ENCODE data around the gene AMD1.
"Not testable (repeated sequence)": the region's sequence is repeated elsewhere in the genome, so short reads cannot be mapped to it uniquely, and the experiment has no call there.

AMD1 gene

DNA sequence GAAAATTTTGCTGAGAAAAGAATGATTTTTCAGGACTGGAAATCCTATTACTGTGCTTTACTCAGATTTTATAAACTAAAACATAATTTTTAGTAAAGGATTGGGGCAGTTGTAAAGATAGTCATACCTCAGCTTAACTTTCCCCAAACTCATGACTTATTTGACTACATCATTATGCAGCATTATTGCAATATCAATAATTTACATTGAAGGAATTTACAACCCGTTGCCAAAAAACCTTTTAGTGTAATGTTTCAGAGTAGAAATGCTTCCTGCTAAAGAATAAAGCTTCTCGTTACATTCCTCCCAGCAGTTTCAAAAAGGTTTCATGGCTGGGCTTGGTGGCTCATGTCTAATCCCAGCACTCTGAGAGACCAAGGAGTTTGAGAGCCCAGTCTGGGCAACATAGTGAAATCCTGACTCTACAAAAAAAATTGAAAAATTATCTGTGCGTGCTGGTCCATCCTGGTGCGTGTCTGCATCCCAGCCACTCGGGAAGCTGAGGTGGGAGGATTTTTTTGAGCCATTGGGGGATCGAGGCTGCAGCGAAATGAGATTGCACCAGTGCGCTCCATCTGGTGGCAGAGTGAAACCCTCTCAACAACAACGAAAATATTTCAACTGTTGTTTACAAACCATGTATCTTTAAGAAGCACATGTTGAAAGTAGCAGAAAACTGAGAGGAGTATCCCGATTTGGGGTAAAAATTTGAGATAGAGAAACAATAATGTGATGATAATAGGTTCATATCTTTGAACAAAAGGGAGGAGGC is 4.4 kb downstream of the AMD1 start:
- DNase-seq (ENCODE audit: low spot score) = peak; percentile 64

DNA sequence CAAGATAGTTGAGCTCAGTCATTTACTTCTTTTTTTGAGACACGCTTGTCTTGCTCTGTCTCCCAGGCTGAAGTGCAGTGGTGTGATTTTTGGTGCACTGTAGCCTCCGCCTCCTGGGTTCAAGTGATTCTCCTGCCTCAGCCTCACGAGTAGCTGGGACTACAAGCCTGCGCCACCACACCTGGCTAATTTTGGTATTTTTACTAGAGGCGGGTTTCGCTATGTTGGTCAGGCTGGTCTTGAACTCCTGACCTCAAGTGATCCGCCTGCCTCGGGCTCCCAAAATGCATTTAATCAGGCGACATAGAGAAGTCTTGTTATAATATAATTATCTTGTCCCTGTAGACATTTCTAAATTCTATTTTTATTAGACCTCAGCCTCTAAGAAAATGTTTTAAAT is 6.1 kb downstream of the AMD1 start:
- DNase-seq (ENCODE audit: low spot score) = no peak

DNA sequence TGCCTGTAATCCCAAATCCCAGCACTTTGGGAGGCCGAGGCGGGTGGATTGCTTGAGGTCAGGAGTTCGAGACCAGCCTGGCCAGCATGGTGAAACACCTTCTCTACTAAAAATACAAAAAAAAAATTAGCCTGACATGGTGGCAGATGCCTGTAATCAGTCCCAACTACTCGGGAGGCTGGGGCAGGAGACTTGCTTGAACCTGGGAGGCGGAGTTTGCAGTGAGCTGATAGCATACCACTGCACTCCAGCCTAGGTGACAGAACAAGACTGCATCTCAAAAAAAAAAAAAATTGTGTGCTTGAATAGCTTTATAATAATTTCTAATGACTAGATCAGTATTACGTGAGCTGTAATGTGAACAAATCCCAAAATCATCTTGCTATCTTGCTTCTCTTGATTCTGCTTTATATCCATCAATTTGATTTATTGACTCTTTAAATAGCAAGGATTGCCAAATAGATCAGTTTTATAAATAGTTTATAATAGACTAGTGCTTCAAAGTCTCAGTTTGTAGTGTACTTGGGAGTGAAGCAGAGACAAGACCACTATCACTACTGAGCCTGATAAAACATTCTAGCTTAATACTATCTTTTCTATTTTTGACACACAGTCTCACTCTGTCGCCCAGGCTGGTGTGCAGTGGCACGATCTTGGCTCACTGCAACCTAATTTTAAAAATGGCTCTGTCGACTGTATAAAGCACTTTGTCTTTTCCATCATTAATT is 7.1 kb downstream of the AMD1 start:
- no peak for DNase-seq (ENCODE audit: low spot score)

DNA sequence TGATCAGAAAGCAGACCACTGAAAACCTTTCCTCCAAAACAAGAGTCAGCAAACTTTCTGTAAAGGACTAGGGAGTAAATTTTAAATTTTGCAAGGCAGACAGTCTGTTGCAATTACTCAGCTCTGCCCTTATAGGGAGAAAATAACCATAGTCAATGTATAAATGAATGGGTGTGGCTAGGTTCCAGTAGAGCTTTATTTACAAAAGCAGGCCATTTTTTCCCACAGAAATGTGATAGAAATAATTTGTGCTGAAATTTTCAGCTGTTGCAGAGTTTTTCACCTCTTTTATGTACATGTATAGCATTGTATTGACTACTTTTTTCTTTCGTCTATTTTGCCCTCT is 7.7 kb downstream of the AMD1 start:
- DNase-seq (ENCODE audit: low spot score) = no peak

DNA sequence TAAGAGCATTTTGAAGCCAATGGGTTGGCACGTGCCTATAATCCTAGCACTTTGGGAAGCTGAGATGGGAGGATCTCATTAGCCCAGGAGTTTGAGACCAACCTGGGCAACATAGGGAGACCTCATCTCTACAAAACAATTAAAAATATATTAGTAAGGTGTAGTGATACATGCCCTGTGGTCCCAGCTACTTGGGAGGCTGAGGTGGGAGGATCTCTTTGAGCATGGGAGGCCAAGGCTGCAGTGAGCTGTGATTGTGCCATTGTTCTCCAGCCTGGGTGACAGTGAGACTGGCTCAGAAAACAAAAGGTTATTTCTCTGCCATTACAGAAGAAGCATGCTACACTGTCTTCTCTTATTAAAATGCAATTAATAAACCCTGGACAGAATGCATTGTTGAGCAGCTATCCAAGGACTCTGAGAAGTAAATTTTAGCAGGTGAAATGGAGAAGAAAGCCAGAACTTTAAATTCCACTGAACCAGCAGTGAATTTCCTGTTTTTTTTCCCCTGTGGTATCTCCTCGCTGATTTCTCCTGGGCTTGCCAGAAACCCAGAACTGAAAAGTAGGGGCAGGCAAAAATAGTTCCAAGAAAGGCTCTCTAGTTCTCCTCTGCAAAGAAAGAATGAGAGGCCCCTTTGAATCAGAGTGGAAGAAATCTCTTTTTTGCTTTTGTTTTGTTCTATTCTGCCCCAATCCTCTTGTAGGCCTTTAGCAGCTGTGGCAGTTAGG is 8.4 kb downstream of the AMD1 start:
- DNase-seq (ENCODE audit: low spot score) = no peak

DNA sequence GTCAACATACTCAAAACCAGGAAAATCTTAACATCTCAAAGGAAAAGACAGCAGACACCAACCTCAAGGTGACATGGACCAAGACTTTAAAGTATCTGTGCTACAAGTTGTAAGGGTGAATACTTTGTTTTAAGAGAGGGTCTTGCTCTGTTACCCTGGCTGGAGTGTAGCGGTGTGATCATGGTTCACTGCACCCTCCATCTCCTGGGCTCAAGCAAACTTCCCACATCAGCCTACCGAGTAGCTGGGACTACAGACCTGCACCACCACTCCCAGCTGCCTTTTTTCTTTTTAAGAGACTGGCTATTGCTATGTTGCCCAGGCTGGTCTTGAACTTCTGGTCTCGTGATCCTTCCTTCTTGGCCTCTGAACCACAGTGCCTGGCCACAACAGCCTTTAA is 9.7 kb downstream of the AMD1 start:
- DNase-seq (ENCODE audit: low spot score) = no peak

DNA sequence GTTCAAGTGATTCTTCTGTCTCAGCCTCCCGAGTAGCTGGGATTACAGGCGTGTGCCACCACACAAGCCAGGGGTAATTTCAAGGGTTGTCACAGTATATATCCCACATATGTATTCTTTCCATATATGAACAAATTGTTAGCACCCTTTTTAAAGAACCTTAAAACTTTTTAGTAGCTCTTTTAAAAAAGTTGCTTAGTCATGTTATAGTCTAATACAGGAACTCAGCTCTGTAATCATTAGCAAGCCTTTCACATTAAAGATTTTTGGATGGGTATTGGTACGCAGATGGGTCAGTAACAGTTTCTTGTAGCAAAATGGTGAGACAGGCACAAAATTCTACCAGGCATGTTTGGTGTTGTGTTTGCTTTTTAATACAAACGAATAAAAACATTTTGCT is 10.9 kb downstream of the AMD1 start:
- DNase-seq (ENCODE audit: low spot score) = no peak

DNA sequence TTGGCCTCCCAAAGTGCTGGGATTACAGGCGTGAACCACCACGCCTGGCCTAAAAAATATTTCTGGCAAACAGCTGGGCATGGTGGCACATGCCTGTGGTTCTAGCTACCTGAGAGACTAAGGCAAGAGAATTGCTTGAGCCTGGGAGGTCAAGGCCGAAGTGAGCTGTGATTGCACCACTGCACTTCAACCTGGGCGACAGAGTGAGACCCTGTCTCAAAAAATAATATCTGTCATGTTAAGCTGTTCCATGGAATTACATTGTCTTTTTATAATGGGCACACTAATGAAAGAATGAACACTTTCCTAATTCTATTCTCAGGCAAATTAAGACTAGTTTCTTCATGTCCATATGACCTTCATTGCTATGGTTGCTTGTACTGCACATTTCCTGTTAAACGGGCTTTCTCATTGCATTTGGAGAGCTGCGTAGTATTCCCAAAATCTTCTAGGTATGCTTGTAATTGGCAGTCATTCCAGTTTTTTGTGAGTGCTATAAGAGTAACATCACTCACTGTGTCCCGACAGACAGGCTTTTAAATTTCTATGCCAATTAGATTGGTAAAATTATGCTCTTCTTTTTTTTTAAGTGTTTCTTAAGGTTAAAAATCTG is 12.1 kb downstream of the AMD1 start:
- no peak for DNase-seq (ENCODE audit: low spot score)

DNA sequence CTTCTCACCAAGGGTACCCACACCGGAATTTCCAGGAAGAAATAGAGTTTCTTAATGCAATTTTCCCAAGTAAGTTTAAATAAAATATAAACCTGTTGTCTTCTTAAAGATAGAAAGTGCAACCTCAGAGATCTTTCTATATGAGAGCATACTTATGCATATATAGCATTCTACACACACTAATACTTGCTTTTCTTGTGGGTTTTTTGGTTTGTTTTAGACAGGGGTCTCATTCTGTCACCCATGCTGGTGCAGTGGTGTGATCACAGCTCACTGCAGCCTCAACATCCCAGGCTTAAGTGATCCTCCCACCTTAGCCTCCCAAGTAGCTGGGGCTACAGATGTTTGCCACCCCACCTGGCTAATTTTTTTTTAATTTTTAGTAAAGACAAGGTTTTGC is 15.7 kb downstream of the AMD1 start:
- no peak for DNase-seq (ENCODE audit: low spot score)

DNA sequence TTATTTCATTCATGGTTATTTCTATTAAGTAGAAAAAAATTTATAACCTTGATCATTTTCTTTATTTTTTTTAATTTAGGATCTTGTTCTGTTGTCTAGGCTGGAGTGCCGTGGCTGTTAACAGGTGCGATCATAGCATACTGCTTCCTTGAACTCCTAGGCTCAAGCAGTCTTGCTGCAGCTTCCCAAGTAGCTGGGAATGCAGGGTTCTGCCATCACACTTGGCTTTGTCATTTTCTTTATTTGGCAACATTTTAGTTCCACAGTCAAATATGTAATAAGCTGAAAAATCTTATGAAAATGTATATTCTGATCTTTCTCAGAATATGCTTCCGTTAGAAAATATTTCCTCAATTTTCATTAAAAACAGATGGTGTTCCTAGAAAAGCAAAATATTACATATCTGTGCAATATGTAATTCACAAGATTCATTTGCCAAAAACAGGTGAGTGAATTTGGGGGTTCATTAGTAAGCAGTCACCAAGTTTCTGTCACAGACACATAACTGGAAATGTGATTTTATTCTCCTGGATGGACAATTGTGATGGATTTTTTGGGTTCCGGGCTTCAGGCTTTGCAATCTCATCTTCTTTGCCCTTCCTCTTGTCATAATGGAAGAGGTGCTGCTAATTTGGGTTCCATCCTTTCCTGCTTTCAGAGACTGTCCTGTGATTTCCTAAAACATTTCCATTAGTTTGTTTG is 21.5 kb downstream of the AMD1 start:
- DNase-seq (ENCODE audit: low spot score) = no peak

DNA sequence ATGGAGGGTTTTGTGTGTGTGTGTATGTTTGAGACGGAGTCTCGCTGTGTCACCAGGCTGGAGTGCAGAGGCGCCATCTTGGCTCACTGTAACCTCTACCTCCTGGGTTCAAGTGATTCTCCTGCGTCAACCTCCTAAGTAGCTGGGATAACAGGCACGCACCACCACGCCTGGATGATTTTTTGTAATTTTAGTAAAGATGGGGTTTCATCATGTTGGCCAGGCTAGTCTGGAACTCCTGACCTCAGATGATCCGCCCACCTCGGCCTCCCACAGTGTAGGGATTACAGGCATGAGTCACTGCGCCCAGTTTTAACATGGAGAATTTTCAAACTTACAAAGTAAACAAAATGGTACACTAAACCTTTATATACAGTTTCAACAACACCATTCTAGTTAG is 22.8 kb downstream of the AMD1 start:
- DNase-seq (ENCODE audit: low spot score) = no peak

DNA sequence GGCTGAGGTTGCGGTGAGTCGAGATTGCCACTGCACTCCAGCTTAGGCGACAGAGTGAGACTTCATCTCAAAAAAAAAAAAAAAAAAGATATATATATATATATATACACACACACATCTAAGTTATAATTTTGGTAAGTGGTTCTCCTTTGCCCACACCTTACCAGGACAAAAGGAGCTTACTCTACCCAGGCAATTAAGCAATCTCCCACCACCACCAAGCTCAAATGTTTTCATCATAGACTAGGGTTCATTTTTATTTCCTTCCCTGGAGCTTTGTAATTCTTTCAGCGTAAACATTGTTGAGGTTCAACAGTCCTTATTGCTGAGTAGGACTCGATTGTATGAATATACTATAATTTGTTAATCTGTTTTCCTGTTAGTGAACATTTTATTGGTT is 23.5 kb downstream of the AMD1 start:
- DNase-seq (ENCODE audit: low spot score) = no peak

DNA sequence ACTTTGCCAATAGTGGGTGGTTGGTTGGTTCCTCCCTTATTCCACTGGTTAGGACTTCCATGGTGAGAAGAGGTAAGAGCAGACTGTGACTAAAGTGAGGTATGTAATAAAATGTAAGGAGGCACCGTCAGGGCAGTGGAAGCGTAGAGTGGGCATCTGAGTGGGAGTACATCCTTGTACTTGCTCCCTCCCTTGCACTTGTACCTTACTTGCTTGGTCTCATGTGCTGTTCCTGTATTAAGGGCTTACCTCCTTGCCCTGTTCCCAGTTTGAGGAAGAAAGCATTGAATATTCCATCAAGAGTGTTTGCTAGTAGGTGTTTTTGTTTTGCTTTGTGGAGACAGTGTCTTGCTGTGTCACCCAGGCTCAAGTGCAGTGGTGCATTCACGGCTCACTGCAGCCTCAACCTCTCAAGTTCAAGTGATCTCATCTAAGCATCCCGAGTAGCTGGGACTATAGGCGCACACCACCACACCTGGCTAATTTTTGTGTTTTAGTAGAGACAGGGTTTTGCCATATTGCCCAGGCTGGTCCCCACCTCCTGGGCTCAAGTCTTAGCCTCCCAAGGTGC is 25.5 kb downstream of the AMD1 start:
- DNase-seq (ENCODE audit: low spot score) = no peak

DNA sequence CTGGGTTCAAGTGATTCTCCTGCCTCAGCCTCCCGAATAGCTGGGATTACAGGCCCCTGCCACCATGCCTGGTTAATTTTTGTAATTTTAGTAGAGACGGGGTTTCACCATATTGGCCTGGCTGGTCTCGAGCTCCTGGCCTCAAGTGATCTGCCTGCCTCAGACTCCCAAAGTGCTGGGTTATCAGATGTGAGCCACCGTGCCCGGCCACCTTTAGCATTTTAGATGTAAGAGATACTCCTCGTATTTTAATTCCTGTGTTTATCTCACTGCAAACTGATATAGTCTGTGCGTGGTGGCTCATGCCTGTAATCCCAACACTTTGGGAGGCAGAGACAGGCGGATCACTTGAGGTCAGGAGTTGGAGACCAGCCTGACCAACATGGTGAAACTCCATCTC is 27.0 kb downstream of the AMD1 start:
- DNase-seq (ENCODE audit: low spot score) = not testable (repeated sequence)

DNA sequence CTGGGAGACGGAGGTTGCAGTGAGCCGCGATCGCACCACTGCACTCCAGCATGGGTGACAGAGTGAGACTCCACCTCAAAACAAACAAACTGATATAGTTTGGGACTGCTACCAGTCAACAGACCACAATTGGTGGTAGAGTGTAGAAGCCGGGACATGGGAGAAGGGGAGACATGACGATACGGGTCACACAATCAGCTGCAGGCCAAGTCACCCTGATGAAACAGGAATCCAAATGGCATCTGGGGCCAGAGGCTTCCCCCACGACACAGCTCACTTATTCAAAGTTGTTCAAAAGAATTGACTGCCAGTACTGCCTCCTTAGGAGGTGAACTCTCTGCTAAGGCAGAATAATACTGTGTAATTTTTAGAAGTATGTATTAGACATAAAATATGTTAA is 27.5 kb downstream of the AMD1 start:
- DNase-seq (ENCODE audit: low spot score) = no peak

DNA sequence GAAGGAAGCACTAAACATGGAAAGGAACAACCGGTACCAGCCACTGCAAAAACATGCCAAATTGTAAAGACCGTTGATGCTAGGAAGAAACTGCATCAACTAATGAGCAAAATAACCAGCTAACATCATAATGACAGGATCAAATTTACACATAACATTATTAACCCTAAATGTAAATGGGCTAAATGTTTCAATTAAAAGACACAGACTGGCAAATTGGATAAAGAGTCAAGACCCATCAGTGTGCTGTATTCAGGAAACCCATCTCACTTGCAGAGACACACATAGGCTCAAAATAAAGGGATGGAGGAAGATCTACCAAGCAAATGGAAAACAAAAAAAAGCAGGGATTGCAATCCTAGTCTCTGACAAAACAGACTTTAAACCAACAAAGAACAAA is 31.7 kb downstream of the AMD1 start:
- DNase-seq (ENCODE audit: low spot score) = not testable (repeated sequence)

DNA sequence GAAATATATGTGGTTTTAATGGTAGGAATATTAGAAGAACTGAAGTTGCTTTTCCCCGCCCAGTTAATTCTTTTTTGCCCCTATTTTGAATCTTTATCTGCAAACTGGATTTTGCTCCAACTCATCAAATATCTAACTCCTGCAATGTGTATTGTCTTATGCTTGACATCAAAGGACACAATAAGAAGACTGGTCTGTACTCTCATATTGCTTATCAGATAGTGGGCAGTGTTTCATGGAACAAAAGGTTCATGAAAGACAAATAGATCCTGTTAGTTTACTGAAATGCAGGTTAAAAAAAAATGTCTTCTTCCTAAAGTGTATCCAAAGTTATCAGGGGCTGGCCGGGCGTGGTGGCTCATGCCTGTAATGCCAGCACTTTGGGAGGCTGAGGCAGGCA is 56.2 kb downstream of the AMD1 start:
- DNase-seq (ENCODE audit: low spot score) = no peak

DNA sequence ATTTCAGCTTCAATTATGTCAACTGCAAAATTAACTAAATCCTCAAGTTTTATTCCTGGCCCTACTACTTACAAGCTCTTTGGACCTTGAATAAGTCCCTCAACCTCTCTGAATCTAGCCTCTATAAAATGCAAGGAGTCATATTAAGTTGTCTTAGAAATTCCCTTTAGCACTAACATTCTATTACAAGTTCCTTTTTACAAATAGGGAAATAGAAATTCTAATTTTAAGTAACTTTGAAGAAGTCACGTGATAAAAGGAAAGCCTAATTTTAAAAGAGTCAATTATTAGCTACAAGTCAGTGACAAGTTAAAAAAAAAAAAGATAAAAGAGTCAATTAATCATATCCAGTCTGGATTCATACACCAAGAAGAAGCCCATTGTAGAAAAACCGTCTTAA is 59.3 kb downstream of the AMD1 start:
- no peak for DNase-seq (ENCODE audit: low spot score)

DNA sequence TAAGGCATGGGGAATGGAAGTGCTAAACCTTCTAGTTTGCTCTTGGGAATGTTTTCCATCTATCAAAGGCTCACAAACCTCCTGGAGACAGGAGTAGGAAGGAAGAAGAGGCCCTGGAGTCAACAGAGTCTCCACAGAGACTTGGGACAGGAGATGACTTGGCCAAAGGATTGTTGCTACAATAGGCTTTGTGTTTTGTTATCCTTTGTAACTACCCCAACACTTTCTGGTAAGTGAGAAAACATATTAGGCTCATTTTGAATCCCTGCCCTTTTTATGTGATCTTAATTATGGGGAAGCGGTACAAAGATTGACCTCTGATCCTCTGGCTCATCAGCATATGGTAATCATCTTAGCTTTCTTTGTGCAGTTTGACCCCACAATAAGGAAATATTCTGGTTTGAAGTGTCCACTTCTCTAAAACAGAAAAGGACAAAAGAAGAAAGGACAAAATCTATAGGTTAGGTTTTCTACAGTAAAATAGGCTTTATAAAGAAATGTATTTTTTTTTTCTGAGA is 59.9 kb downstream of the AMD1 start:
- no peak for DNase-seq (ENCODE audit: low spot score)

DNA sequence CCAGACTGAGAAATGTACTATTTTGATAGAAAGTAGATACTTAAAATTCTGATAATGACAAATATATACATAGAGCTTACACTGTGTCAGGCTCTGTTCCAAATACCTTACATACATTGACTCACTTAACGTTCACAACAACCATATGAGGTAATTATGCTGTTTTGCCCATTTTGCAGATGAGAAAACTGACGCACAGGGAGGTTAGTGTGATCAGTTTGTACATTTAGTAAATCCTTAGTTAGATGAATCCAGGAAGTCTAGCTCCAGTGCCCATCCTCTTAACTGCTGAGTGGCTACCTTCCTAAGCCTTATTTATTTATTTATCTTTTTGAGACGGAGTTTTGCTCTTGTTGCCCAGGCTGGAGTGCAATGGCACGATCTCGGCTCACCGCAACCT is 60.6 kb downstream of the AMD1 start:
- no peak for DNase-seq (ENCODE audit: low spot score)

DNA sequence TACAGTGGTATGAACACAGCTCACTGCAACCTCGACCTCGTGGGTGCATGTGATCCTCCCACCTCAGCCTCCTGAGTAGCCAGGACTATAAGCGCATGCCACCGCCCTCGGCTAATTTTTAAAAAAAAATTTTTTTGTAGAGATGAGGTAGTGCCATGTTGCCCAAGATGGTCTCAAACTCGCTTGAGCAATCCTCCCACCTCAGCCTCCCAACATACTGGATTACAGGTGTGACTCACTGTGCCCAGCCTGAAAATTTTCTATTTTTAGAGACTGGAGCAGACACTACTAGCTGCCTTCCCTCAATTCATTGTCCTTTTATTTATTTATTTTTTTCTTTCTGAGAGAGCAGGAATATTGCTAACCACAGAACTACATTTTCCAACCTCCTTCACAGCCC is 63.6 kb downstream of the AMD1 start:
- no peak for DNase-seq (ENCODE audit: low spot score)

All from cerebellar cortex (tissue), 1 donor.